NT2/D1 (cell line): ENCODE measurements around the gene RFC2.

Experiments
- YY1 ChIP-seq: IDR thresholded peaks from 2 replicates; pipeline ENCODE4 v1.6.1; 2011; ENCODE audit not compliant: insufficient read length, insufficient read depth
- ZNF274 ChIP-seq: IDR thresholded peaks from 2 replicates; pipeline ENCODE4 v1.6.1; 2011; ENCODE audit warnings: mild to moderate bottlenecking, low read depth, low read length

GRCh38 chr7:74254858-74255379, 720 bp upstream of the RFC2 start:
- TF ChIP-seq ZNF274 (no peak), YY1 (no peak)
